Lower lobe of right lung (tissue), 2 donors: ENCODE data around the gene FAM24A. TPM values are rescaled to one million over a fixed set of nuclear protein-coding genes. Genes with fewer than 3 reads are reported as not detected.

Source experiments
- ATAC-seq, 2 donors: fragments of 200-7000 bp; cut with Tn5 transposase; one replicate each; pipeline ENCODE4 v1.9.1; 2020 to 2022; ENCODE audit warnings: mild to moderate bottlenecking in 2 of 2, moderate library complexity in 2 of 2
- DNase-seq: peaks from one replicate; pipeline ENCODE4 v3.0.0-alpha.2; 2020
- H3K27ac ChIP-seq: fragments of 200-600 bp; one replicate; pipeline ENCODE4 v1.8.0; 2022
- H3K27me3 ChIP-seq: fragments of 200-600 bp; one replicate; pipeline ENCODE4 v1.8.0; 2022; ENCODE audit warnings: low read depth
- H3K36me3 ChIP-seq: fragments of 200-600 bp; one replicate; pipeline ENCODE4 v1.8.0; 2022; ENCODE audit warnings: mild to moderate bottlenecking
- H3K4me1 ChIP-seq: fragments of 200-600 bp; one replicate; pipeline ENCODE4 v1.8.0; 2022
- H3K4me3 ChIP-seq: fragments of 200-600 bp; one replicate; pipeline ENCODE4 v1.8.0; 2022; ENCODE audit warnings: mild to moderate bottlenecking
- H3K9me3 ChIP-seq: fragments of 200-600 bp; one replicate; pipeline ENCODE4 v1.8.0; 2022
- CTCF ChIP-seq: fragments of 200-600 bp; IDR thresholded peaks from one replicate; pipeline ENCODE4 v1.8.0; 2022; ENCODE audit warnings: antibody characterized with exemption, mild to moderate bottlenecking
- intact Hi-C: fragments of 100-400 bp; cut with DNase I; formaldehyde crosslinking; loops from one replicate; pipeline ENCODE4 v1.11.0; 2022
- total RNA-seq: library from RNA; stranded (reverse); fragmentation: NEBNext Ultra II Directional; extraction: Animal tissue kit (Norgen Biotek cat#: 25700); gene quantifications from one replicate; pipeline ENCODE4 v1.2.1, GENCODE V29; 2021
- donor health status: DM: no; HTN: yes; CAD: no; lungs with severe emphysema.

Gene FAM24A
- total RNA-seq, 1 donor from 2014 or later, result not detected

- intact Hi-C loops, result no loop called here
- no peaks in the 10 kb centered on the region for H3K9me3 ChIP-seq
- H3K27me3 ChIP-seq, result no peaks in the 10 kb centered on the region
- H3K4me1 ChIP-seq, result no peaks in the 10 kb centered on the region
- TF ChIP-seq CTCF, result no peak
- no peak for ATAC-seq
- no peak for DNase-seq
- H3K4me3 ChIP-seq, result no peak overlapping the region
- no peak overlapping the region for H3K27ac ChIP-seq
- H3K36me3 ChIP-seq, result no peaks in the 10 kb centered on the region
Observed at GRCh38 chr10:122930140-122930539, 19.7 kb downstream of the FAM24A start.

DNA sequence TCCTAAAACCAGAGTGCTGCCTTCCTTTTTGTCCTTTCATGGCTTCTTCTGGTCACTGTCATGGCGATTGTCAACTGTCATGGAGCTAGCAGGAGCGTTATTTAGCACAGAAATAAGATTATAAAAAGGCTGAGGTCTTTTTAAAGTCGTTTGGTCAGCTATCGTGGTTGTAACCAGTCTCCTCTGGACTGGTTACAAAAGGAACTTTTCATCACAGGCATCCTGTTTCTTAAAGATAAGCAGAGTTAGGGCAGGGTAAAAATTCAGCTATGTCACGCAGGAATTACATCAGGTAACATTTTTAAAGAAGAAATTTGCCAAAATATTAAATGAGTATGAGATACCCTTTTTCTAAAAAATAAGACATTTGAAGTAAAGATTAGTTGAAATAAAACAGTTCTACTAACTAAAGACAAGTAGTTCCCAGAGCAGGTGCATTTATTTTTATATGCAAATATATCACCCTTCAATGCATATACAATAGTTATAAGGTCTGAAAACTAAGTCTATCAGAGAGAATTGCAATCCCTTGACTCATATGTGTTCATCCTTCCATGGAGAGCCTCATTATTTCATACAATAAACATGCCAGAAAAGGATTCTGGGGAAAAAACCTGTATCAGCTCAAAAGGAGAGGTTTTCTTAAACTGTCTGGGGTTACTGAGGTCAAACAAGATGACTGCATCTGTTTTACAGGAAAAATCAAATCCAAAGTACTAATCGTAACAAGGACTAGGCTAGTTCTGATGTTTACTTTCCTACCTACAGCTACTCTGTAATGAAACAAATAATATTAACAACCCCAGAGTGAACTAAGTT, 20.9 kb downstream of the FAM24A start:
- DNase-seq (no peak), ATAC-seq (no peak)
- H3K4me1 ChIP-seq, result no peaks in the 10 kb centered on the region
- H3K4me3 ChIP-seq, result no peak overlapping the region
- no peak overlapping the region for H3K27ac ChIP-seq
- intact Hi-C loops, result no loop called here
- H3K9me3 ChIP-seq, result no peaks in the 10 kb centered on the region
- TF ChIP-seq CTCF, result no peak
- peaks cover 7% of the 10 kb centered on the region for H3K36me3 ChIP-seq
- no peaks in the 10 kb centered on the region for H3K27me3 ChIP-seq

- TF ChIP-seq CTCF, result no peak
- peaks cover 31% of the 10 kb centered on the region for H3K36me3 ChIP-seq
- intact Hi-C loops, result no loop called here
- H3K9me3 ChIP-seq, result no peaks in the 10 kb centered on the region
- no peak overlapping the region for H3K27ac ChIP-seq
- H3K4me3 ChIP-seq, result no peak overlapping the region
- no peak for DNase-seq
- no peaks in the 10 kb centered on the region for H3K27me3 ChIP-seq
- ATAC-seq, result no peak
- no peaks in the 10 kb centered on the region for H3K4me1 ChIP-seq
Observed at GRCh38 chr10:122939133-122939855, 28.9 kb downstream of the FAM24A start.

- TF ChIP-seq CTCF, result no peak
- no peak overlapping the region for H3K27ac ChIP-seq
- no peaks in the 10 kb centered on the region for H3K27me3 ChIP-seq
- ATAC-seq, result no peak
- intact Hi-C loops, result no loop called here
- no peak for DNase-seq
- no peaks in the 10 kb centered on the region for H3K4me1 ChIP-seq
- H3K9me3 ChIP-seq, result no peaks in the 10 kb centered on the region
- peaks cover 31% of the 10 kb centered on the region for H3K36me3 ChIP-seq
- no peak overlapping the region for H3K4me3 ChIP-seq
Observed at GRCh38 chr10:122939856-122940543, 29.6 kb downstream of the FAM24A start.

GRCh38 chr10:122949296-122949695, 38.9 kb downstream of the FAM24A start:
- no peak for TF ChIP-seq CTCF
- intact Hi-C loops, result no loop called here

More at GRCh38 chr10:122949296-122949695, 38.9 kb downstream of the FAM24A start:
- Histone ChIP-seq H3K27ac (no peak overlapping the region), H3K9me3 (no peaks in the 10 kb centered on the region), H3K4me1 (peaks cover 18% of the 10 kb centered on the region), H3K36me3 (peaks cover 37% of the 10 kb centered on the region), H3K4me3 (no peak overlapping the region), H3K27me3 (no peaks in the 10 kb centered on the region)
- no peak for DNase-seq
- no peak for ATAC-seq
